ENCODE data around the gene TRAFD1. TPM values are rescaled to one million over a fixed set of nuclear protein-coding genes. Genes with fewer than 3 reads are reported as not detected.

The TRAFD1 gene
- total and polyA plus RNA-seq, 2 of the 13 experiments (the other 11 are each of a cell fraction or from before 2014, with no cell fraction given), result 9.5 to 20.9 TPM

DNA sequence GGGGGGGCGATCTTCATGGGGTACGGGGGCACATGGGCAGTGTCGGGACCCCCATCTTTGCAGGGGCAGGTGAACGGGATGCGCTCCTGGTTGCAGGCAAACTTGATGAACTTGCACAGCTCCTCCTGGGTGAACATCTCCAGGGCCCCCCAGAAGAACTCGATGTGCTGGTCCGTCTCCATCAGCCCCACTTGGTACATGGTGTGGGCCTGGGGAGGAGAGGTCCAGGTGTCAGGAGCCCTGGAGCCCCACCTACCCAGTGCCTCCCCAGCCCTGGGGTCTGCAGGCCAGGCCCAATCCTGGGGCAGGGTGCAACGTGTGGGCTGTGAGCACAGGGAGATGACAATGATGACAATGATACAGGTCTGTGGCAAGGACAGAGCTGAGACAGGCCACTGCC is 37.7 kb downstream of the TRAFD1 start (continued):
- no peak for TF ChIP-seq MAZ (IDR thresholded peaks at IDR 0.05; ENCODE audit: borderline replicate concordance, low read depth, low read length)
- no peak for TF ChIP-seq MAZ (CRISPR knock-in tag; IDR thresholded peaks at IDR 0.05; ENCODE audit: low read depth)

DNA sequence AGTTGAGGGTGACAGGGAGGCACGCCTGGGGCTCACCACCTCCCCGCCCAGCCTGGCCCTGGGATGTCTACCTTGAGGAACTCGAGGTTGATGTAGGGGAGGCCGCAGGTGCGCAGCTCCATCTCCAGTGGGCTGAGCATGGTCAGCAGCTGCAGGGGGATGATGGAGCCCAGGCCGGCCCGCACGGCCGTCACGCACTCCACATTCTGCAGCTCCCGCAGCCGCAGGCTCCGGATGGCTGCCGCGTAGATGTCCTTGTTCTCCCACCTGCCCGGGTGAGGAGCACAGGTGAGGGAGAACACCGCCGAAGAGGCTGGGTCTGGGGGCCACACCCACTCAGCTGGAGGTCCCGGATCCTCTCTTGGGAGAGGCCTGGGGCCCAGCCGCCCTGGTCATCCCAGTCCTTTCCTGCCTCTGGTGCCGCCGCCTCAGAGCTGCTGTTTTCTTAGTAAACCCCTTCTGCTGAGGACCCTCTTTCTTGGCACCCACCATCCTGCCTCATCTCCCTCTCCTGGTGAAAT is 38.2 kb downstream of the TRAFD1 start:
- no peak overlapping the region for H2AFZ ChIP-seq (ENCODE audit: low read length)
- ATAC-seq (no peak), DNase-seq (ENCODE audit: low spot score) (no peak), FAIRE-seq (no peak)
- BruUV-seq (replicated peaks), result no TSS peak
- H3K4me3 ChIP-seq (replicated peaks in 1 of 3; ENCODE audit: insufficient read depth in 1 of 3, low read depth in 2 of 3, low read length in 3 of 3), result no peak overlapping the region
- TF ChIP-seq ZNF562 (CRISPR knock-in tag; IDR thresholded peaks at IDR 0.05; ENCODE audit: borderline replicate concordance) (no peak), BORCS8-MEF2B (CRISPR knock-in tag; IDR thresholded peaks at IDR 0.05) (no peak), ETV5 (CRISPR knock-in tag; IDR thresholded peaks at IDR 0.05; ENCODE audit: borderline replicate concordance) (no peak), ZFY (CRISPR knock-in tag; IDR thresholded peaks at IDR 0.05) (no peak), POLR2A (IDR thresholded peaks at IDR 0.05; ENCODE audit: insufficient read depth in 1 of 2, low read depth in 2 of 2, low read length in 2 of 2) (no peak), ZSCAN12 (CRISPR knock-in tag; IDR thresholded peaks at IDR 0.05) (no peak)
- TF ChIP-seq, protein P1, sequence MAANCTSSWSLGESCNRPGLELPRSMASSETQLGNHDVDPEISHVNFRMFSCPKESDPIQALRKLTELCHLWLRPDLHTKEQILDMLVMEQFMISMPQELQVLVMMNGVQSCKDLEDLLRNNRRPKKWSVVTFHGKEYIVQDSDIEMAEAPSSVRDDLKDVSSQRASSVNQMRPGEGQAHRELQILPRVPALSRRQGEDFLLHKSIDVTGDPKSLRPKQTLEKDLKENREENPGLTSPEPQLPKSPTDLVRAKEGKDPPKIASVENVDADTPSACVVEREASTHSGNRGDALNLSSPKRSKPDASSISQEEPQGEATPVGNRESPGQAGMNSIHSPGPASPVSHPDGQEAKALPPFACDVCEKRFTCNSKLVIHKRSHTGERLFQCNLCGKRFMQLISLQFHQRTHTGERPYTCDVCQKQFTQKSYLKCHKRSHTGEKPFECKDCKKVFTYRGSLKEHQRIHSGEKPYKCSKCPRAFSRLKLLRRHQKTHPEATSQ (CRISPR knock-in tag; IDR thresholded peaks at IDR 0.05; ENCODE audit: borderline replicate concordance), result no peak
- TF ChIP-seq, protein P2, sequence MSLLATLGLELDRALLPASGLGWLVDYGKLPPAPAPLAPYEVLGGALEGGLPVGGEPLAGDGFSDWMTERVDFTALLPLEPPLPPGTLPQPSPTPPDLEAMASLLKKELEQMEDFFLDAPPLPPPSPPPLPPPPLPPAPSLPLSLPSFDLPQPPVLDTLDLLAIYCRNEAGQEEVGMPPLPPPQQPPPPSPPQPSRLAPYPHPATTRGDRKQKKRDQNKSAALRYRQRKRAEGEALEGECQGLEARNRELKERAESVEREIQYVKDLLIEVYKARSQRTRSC (CRISPR knock-in tag; IDR thresholded peaks at IDR 0.05; ENCODE audit: low read depth), result no peak
- H3K27ac ChIP-seq (ENCODE audit: extremely low read length, insufficient read depth, low read length), result no peak overlapping the region
- peaks cover 0 to 6% of the 10 kb centered on the region in 2 experiments; a peak in 1 of 5 replicates for H3K36me3 ChIP-seq (replicated peaks in 1 of 2; ENCODE audit: control insufficient read depth in 1 of 2, insufficient read depth in 2 of 2, low read length in 2 of 2)
- POLR2A ChIA-PET, result no interaction called here
- H4K20me1 ChIP-seq (ENCODE audit: insufficient read depth, low read length), result no peaks in the 10 kb centered on the region
- in situ Hi-C loops (cut with HindIII; ENCODE audit: extremely low pct_ligation_motif_present, low pct_unique_long_range_greater_than_20kb), result no loop called here
- CTCF ChIA-PET (ENCODE audit: low intra/inter-chr PET ratio, low total read pairs), result no interaction called here
- intact Hi-C loops (cut with micrococcal nuclease; ENCODE audit: unreplicated experiment), result no loop called here
- no peaks in the 10 kb centered on the region for H3K27me3 ChIP-seq (ENCODE audit: control insufficient read depth in 1 of 2, insufficient read depth in 2 of 2, low read length in 2 of 2)
- no peaks in the 10 kb centered on the region for H3K4me1 ChIP-seq (ENCODE audit: insufficient read depth, low read length)
- H3K9me3 ChIP-seq (ENCODE audit: low read length), result no peaks in the 10 kb centered on the region
- no peak overlapping the region for H3K4me2 ChIP-seq (ENCODE audit: low read depth, low read length)
- WGBS (ENCODE audit: low lambda C conversion rate), result 98% methylated on average over 5 of the region's 22 CpGs
- H3K79me2 ChIP-seq (ENCODE audit: insufficient read depth, low read length), result no peaks in the 10 kb centered on the region
- H3K9ac ChIP-seq (ENCODE audit: insufficient read depth, low read depth, low read length), result no peak overlapping the region
